Measurements from ENCODE around the gene POU2F2. TPM values are rescaled to one million over a fixed set of nuclear protein-coding genes. Genes with fewer than 3 reads are reported as not detected.

POU2F2 gene
- total RNA-seq, 1 experiment from 2014 or later = 0.89 TPM

DNA sequence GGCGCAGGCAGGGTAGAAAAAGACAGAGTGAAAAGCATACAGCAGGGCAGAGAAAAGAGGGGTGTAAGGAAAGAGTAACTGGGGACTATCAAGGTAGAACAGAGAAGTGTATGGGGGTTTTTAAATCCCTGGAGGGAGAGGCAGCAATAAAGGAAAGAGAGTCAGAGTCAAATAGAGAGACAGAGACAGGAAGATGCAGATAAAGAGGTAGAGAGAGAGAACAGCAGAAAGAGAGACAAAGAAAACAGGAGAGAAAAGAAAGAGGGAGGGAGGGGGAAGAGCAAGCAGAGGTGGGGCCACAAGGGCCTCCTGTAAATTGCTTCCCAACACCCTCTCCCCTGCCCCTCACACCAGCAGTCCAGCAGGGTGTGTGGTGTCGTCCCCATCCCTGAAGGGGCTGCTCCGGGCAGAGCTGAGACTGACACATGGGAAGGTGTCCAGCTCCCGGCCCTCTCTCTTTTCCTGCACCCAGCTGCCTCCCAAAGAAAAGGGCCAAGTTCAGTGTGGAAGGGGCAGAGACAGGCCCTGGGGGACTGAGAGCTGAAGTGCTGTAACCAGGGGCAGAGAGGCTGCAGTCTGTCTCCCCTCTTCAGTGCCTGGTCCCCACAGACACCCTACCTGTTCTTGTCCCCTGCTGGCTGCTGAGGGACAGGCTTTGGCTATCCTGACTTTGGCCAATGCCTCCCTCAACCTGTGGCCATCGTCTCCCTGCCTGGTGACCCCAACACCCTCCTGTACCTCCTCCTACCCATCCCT, 17.4 kb upstream of the POU2F2 start:
- no peak overlapping the region for H3K4me2 ChIP-seq (ENCODE audit: low read length)
- TF ChIP-seq SRF (IDR thresholded peaks at IDR 0.05; ENCODE audit: low read depth) (no peak), SIN3A (IDR thresholded peaks at IDR 0.05; ENCODE audit: low read depth) (no peak), TCF7L2 (IDR thresholded peaks at IDR 0.05; ENCODE audit: borderline replicate concordance, extremely low read depth, insufficient read depth, insufficient read length) (no peak), MAX (IDR thresholded peaks at IDR 0.05) (no peak), RAD21 (IDR thresholded peaks at IDR 0.05; ENCODE audit: low read depth) (no peak), FOSL1 (IDR thresholded peaks at IDR 0.05; ENCODE audit: low read depth) (no peak)
- H2AFZ ChIP-seq (ENCODE audit: low read depth, low read length, poor library complexity, severe bottlenecking) = no peak overlapping the region
- POLR2A ChIA-PET = interaction anchor here (1.4 kb wide), 1 partner anchor 16 kb away, joined by 11 read pairs; no protein-coding TSS in a partner anchor
- H3K4me1 ChIP-seq (ENCODE audit: control insufficient read depth in 1 of 2, insufficient read depth in 2 of 2, low read length in 2 of 2) = no peaks in the 10 kb centered on the region
- H3K27ac ChIP-seq (ENCODE audit: low read depth, low read length) = no peak overlapping the region
- H3K9me2 ChIP-seq (ENCODE audit: insufficient read depth) = no peaks in the 10 kb centered on the region
- intact Hi-C loops (cut with micrococcal nuclease) = no loop called here
- H3K9ac ChIP-seq (ENCODE audit: low read length) = no peak overlapping the region
- DNase-seq (ENCODE audit: low read depth, low spot score) = no peak
- no peaks in the 10 kb centered on the region for H3K9me3 ChIP-seq (ENCODE audit: control insufficient read depth in 1 of 2, insufficient read depth in 1 of 2, low read depth in 1 of 2, low read length in 2 of 2)
- no TSS peak for BruUV-seq (replicated peaks)
- H4K20me1 ChIP-seq (ENCODE audit: insufficient read depth) = no peaks in the 10 kb centered on the region
- peaks cover 33% of the 10 kb centered on the region; the same call in 1 of the 2 replicates for H3K27me3 ChIP-seq (ENCODE audit: insufficient read depth, low read length)
- RAD21 ChIA-PET (ENCODE audit: low non-redundant PET in 1 of 2, low total read pairs in 2 of 2, uncharacterized antibody in 2 of 2, unreplicated experiment in 2 of 2) = no interaction called here
- H3K4me3 ChIP-seq (replicated peaks in 1 of 2; ENCODE audit: low read depth in 1 of 2, low read length in 2 of 2) = no peak overlapping the region
- ATAC-seq = no peak
- no peaks in the 10 kb centered on the region for H3K36me3 ChIP-seq (ENCODE audit: control insufficient read depth in 1 of 2, insufficient read depth in 2 of 2, low read length in 2 of 2)
- no peaks in the 10 kb centered on the region for H3K79me2 ChIP-seq (ENCODE audit: insufficient read depth, low read length)
- CTCF ChIA-PET = no interaction called here

GRCh38 chr19:42148266-42148665, 16.0 kb upstream of the POU2F2 start:
- BruUV-seq (replicated peaks) = no TSS peak
- H3K27me3 ChIP-seq (ENCODE audit: insufficient read depth, low read length) = peaks cover 32% of the 10 kb centered on the region; the same call in 1 of the 2 replicates
- no peaks in the 10 kb centered on the region for H3K4me1 ChIP-seq (ENCODE audit: control insufficient read depth in 1 of 2, insufficient read depth in 2 of 2, low read length in 2 of 2)
- no peaks in the 10 kb centered on the region for H4K20me1 ChIP-seq (ENCODE audit: insufficient read depth)
- H3K9ac ChIP-seq (ENCODE audit: low read length) = no peak overlapping the region
- ChIA-PET RAD21 (ENCODE audit: low non-redundant PET in 1 of 2, low total read pairs in 2 of 2, uncharacterized antibody in 2 of 2, unreplicated experiment in 2 of 2) (no interaction called here), CTCF (no interaction called here), POLR2A (no interaction called here)
- no peak overlapping the region for H3K4me3 ChIP-seq (replicated peaks in 1 of 2; ENCODE audit: low read depth in 1 of 2, low read length in 2 of 2)
- DNase-seq (ENCODE audit: low read depth, low spot score) (no peak), ATAC-seq (no peak)
- no peaks in the 10 kb centered on the region for H3K36me3 ChIP-seq (ENCODE audit: control insufficient read depth in 1 of 2, insufficient read depth in 2 of 2, low read length in 2 of 2)
- no peak overlapping the region for H2AFZ ChIP-seq (ENCODE audit: low read depth, low read length, poor library complexity, severe bottlenecking)
- no peaks in the 10 kb centered on the region for H3K79me2 ChIP-seq (ENCODE audit: insufficient read depth, low read length)
- no peak overlapping the region for H3K27ac ChIP-seq (ENCODE audit: low read depth, low read length)
- no peaks in the 10 kb centered on the region for H3K9me3 ChIP-seq (ENCODE audit: control insufficient read depth in 1 of 2, insufficient read depth in 1 of 2, low read depth in 1 of 2, low read length in 2 of 2)
- H3K9me2 ChIP-seq (ENCODE audit: insufficient read depth) = no peaks in the 10 kb centered on the region
- intact Hi-C loops (cut with micrococcal nuclease) = no loop called here
- H3K4me2 ChIP-seq (ENCODE audit: low read length) = no peak overlapping the region
- TF ChIP-seq, protein P1, sequence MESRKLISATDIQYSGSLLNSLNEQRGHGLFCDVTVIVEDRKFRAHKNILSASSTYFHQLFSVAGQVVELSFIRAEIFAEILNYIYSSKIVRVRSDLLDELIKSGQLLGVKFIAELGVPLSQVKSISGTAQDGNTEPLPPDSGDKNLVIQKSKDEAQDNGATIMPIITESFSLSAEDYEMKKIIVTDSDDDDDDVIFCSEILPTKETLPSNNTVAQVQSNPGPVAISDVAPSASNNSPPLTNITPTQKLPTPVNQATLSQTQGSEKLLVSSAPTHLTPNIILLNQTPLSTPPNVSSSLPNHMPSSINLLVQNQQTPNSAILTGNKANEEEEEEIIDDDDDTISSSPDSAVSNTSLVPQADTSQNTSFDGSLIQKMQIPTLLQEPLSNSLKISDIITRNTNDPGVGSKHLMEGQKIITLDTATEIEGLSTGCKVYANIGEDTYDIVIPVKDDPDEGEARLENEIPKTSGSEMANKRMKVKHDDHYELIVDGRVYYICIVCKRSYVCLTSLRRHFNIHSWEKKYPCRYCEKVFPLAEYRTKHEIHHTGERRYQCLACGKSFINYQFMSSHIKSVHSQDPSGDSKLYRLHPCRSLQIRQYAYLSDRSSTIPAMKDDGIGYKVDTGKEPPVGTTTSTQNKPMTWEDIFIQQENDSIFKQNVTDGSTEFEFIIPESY (IDR thresholded peaks at IDR 0.05; ENCODE audit: extremely low read depth, insufficient replicate concordance, low read length) = no peak
- TF ChIP-seq EZH2phosphoT487 (IDR thresholded peaks at IDR 0.05; ENCODE audit: borderline replicate concordance) = no peak
- TF ChIP-seq ZNF274 (IDR thresholded peaks at IDR 0.05; ENCODE audit: low read depth, low read length) = no peak
- TF ChIP-seq, protein P2, sequence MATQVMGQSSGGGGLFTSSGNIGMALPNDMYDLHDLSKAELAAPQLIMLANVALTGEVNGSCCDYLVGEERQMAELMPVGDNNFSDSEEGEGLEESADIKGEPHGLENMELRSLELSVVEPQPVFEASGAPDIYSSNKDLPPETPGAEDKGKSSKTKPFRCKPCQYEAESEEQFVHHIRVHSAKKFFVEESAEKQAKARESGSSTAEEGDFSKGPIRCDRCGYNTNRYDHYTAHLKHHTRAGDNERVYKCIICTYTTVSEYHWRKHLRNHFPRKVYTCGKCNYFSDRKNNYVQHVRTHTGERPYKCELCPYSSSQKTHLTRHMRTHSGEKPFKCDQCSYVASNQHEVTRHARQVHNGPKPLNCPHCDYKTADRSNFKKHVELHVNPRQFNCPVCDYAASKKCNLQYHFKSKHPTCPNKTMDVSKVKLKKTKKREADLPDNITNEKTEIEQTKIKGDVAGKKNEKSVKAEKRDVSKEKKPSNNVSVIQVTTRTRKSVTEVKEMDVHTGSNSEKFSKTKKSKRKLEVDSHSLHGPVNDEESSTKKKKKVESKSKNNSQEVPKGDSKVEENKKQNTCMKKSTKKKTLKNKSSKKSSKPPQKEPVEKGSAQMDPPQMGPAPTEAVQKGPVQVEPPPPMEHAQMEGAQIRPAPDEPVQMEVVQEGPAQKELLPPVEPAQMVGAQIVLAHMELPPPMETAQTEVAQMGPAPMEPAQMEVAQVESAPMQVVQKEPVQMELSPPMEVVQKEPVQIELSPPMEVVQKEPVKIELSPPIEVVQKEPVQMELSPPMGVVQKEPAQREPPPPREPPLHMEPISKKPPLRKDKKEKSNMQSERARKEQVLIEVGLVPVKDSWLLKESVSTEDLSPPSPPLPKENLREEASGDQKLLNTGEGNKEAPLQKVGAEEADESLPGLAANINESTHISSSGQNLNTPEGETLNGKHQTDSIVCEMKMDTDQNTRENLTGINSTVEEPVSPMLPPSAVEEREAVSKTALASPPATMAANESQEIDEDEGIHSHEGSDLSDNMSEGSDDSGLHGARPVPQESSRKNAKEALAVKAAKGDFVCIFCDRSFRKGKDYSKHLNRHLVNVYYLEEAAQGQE (IDR thresholded peaks at IDR 0.05; ENCODE audit: low read depth) = no peak
- no peak for TF ChIP-seq MAX (IDR thresholded peaks at IDR 0.05)
- no peak for TF ChIP-seq TCF7L2 (IDR thresholded peaks at IDR 0.05; ENCODE audit: borderline replicate concordance, extremely low read depth, insufficient read depth, insufficient read length)
- TF ChIP-seq RAD21 (IDR thresholded peaks at IDR 0.05; ENCODE audit: low read depth) = no peak
- TF ChIP-seq FOSL1 (IDR thresholded peaks at IDR 0.05; ENCODE audit: low read depth) = no peak
- no peak for TF ChIP-seq ATF3 (IDR thresholded peaks at IDR 0.05)
- TF ChIP-seq SP1 (IDR thresholded peaks at IDR 0.05; ENCODE audit: low read depth) = no peak
